ENCODE data around the gene SYDE2.
"Not testable (repeated sequence)": the region's sequence is repeated elsewhere in the genome, so short reads cannot be mapped to it uniquely, and the experiment has no call there.

The SYDE2 gene

GRCh38 chr1:85158910-85159309 lies 41.9 kb downstream of the SYDE2 start:
- DNase-seq, result no peak

GRCh38 chr1:85157436-85157835 lies 43.4 kb downstream of the SYDE2 start:
- DNase-seq, result no peak

GRCh38 chr1:85153149-85153891 lies 47.5 kb downstream of the SYDE2 start:
- no peak for DNase-seq

GRCh38 chr1:85151446-85151845 lies 49.4 kb downstream of the SYDE2 start:
- DNase-seq, result no peak

- no peak for DNase-seq
Observed at GRCh38 chr1:85149805-85150204, 51.0 kb downstream of the SYDE2 start.

- DNase-seq, result no peak
Observed at GRCh38 chr1:85148524-85149250, 52.1 kb downstream of the SYDE2 start.

GRCh38 chr1:85146972-85147359 lies 53.9 kb downstream of the SYDE2 start:
- DNase-seq, result no peak

GRCh38 chr1:85146298-85146971 lies 54.4 kb downstream of the SYDE2 start:
- DNase-seq, result not testable (repeated sequence)

GRCh38 chr1:85144351-85144750 lies 56.5 kb downstream of the SYDE2 start:
- no peak for DNase-seq

GRCh38 chr1:85142753-85143152 lies 58.1 kb downstream of the SYDE2 start:
- no peak for DNase-seq

GRCh38 chr1:85138439-85138838 lies 62.4 kb downstream of the SYDE2 start:
- DNase-seq, result not testable (repeated sequence)

GRCh38 chr1:85137660-85138059 lies 63.2 kb downstream of the SYDE2 start:
- no peak for DNase-seq

- DNase-seq, result no peak
Observed at GRCh38 chr1:85135392-85135798, 65.4 kb downstream of the SYDE2 start.

GRCh38 chr1:85134583-85135391 lies 66.0 kb downstream of the SYDE2 start:
- no peak for DNase-seq

GRCh38 chr1:85133565-85134159 lies 67.2 kb downstream of the SYDE2 start:
- no peak for DNase-seq

GRCh38 chr1:85132078-85132720 lies 68.6 kb downstream of the SYDE2 start:
- DNase-seq, result no peak

- no peak for DNase-seq
Observed at GRCh38 chr1:85128316-85128715, 72.5 kb downstream of the SYDE2 start.

GRCh38 chr1:85125891-85126290 lies 74.9 kb downstream of the SYDE2 start:
- no peak for DNase-seq

GRCh38 chr1:85124091-85124490 lies 76.7 kb downstream of the SYDE2 start:
- DNase-seq, result no peak

GRCh38 chr1:85122169-85122568 lies 78.6 kb downstream of the SYDE2 start:
- no peak for DNase-seq

- DNase-seq, result no peak
Observed at GRCh38 chr1:85121744-85122143, 79.1 kb downstream of the SYDE2 start.

- no peak for DNase-seq
Observed at GRCh38 chr1:85118751-85119150, 82.1 kb downstream of the SYDE2 start.
